NCI-H1092 (cell line): Measurements from ENCODE around the gene F2.

Experiments used
- DNase-seq: peaks from one replicate; lab custom pipeline; 2025; lab: John Stamatoyannopoulos, UW

The F2 gene

DNA sequence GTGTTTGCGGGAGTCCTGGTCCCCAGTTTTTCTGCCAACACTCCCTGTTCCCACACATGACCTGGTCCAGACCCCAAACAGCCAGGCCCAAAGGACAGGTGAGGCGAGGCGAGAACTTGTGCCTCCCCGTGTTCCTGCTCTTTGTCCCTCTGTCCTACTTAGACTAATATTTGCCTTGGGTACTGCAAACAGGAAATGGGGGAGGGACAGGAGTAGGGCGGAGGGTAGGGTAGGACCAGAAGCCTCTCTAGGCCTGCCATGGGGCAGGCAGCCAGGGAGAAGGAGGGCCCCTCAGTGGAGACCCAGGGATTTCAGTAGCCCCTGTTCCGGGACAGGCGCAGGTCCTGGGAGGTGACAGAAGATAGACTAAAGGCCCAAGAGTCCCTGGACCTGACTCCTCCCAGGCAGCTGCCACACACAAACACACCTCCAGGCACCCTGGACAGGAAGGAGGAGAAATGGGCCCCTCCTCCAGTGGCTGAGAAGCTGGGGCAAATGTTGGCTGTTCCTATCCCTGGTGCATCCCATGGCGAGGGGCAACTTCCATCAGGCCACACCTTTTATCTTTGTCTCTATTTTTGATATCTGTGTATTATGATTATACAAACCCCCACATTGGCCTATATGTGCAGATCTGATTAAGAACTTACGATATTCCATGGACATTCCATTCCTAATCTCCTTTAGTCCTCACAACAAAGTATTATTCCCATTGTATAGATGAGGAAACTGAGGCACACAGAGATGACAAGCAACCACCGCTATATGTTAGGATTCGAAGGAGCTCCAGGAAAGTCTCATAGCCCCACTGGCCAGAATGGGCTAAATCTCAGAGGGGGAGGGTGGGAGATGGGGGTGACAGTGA is 626 bp upstream of the F2 start:
- DNase-seq, result no peak

DNA sequence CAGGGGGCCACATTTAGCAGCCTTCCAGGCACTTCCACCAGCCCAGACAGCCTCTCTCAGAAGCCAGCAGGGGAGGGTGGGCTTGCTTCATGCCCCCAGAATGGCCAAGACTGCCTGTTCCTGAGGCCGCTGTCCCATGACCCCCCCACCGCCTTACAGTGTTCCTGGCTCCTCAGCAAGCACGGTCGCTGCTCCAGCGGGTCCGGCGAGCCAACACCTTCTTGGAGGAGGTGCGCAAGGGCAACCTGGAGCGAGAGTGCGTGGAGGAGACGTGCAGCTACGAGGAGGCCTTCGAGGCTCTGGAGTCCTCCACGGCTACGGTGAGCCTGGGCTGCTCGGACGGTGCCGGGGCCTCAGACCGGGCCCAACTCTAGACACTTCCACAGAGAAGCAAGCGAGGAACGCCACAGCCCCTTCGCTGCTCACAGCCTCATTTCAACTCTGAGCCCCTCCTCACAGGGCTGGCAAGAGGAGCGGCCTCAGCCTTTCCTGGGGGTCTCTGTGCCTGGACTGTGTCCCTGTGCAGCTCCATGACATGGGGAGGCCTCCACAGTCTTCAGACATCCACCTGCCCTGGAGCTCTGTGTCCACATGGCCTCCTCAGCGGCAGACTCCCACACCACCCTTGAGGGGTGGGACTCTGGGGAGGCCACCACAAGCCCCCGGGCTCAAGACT is 668 bp downstream of the F2 start:
- no peak for DNase-seq

DNA sequence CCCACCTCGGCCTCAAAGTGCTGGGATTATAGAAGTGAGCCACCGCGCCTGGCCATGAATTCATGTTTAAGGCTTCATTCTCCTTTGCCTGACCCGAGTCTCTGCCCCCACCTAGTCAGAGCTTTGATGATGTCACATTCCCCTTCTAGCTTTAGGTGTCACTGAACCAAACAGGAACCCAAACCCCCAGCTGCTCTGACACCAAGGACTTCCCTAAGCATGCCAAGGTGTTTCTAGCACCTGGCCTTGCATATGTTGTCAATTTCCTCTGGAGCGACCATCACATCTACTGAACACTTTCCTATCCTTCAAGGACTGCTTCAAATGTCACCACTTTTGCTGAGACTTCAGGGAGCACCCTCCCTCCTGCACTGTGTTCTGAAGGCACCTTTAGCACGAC is 2.3 kb downstream of the F2 start:
- no peak for DNase-seq

DNA sequence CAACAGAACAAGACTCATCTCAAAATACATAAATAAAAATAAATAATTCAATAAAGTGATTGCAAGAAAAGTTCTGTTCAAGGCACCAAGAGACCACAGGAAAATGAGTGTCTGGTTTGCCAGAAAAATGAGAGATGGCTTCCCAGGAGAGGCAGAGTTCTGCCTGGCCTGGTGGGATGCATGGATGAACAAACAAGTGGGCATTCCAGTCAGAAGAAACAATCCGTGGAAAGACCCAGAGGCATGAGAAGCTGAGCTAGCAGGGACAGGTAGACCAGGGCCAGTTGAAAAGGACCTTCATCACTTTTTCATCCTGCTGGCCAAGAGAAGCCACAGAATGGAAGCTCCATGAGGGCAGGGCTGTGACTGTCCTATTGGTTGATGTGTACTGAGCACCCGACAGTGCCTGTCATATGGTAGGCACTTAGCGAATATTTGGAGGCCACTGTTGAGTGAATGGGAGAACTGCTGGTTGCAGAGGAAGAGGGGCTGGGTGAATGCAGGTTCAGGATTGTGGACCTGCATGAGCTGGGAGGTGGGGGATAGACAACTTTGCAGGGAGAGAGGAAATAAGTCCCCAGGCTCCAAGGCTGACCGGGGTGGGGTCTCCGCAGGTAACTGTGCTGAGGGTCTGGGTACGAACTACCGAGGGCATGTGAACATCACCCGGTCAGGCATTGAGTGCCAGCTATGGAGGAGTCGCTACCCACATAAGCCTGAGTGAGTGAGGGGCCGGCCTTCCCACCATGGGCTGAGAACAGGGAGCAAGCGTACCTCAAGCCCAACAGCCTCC is 3.7 kb downstream of the F2 start:
- no peak for DNase-seq

DNA sequence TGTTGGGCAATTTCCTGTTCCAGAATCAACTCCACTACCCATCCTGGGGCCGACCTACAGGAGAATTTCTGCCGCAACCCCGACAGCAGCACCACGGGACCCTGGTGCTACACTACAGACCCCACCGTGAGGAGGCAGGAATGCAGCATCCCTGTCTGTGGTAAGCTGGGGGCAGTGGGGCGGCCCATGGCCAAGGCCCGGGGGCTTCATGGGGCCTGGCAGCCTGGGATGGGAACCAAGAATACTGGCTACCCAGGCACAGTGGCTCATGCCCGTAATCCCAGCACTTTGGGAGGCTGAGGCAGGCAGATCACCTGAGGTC is 4.3 kb downstream of the F2 start:
- DNase-seq, result no peak

DNA sequence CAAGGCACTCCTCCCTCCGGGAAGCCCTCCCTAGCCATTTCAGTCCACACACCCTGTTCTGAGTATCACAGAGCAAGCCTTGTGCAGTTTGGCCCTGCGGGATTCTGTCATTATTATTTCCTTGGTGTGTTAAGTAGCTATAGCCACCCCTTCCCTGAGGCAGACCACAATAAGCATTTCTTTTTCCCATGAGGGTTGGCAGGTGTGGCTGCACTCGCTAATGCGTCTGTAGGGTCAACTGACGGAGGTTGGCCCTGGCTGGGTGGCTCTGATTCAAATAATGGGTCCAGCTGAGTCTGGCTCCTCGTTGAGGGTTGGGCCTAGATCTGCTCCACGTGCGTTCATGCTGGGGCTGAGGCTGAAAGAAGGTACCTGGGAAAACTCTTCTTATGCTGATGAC is 5.1 kb downstream of the F2 start:
- no peak for DNase-seq

DNA sequence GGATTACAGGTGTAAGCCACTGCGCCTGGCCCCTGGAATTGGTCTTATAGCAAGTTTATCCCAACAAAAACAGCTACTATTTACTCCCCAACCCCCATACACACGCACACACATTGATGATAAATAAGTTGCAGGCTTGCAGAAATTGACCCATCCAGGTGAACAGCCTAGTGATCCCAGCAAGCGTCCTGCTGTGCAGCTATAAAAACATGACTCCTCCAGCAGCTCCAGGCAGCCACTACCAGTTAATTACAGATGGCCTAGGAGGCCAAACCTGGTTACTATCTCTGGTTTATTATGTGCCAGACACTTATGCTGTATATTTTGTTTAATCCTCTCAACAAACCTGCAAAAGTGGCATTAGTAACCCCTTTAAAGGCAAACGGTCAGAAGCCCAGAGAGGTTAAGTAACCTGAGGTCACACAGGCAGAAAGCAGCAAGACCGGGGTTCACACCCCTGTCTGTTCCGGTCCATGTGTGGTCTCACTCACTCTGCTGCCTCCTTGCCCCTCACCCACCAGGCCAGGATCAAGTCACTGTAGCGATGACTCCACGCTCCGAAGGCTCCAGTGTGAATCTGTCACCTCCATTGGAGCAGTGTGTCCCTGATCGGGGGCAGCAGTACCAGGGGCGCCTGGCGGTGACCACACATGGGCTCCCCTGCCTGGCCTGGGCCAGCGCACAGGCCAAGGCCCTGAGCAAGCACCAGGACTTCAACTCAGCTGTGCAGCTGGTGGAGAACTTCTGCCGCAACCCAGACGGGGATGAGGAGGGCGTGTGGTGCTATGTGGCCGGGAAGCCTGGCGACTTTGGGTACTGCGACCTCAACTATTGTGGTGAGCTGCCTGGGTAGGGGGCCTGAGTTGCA is 6.6 kb downstream of the F2 start:
- DNase-seq, result no peak

DNA sequence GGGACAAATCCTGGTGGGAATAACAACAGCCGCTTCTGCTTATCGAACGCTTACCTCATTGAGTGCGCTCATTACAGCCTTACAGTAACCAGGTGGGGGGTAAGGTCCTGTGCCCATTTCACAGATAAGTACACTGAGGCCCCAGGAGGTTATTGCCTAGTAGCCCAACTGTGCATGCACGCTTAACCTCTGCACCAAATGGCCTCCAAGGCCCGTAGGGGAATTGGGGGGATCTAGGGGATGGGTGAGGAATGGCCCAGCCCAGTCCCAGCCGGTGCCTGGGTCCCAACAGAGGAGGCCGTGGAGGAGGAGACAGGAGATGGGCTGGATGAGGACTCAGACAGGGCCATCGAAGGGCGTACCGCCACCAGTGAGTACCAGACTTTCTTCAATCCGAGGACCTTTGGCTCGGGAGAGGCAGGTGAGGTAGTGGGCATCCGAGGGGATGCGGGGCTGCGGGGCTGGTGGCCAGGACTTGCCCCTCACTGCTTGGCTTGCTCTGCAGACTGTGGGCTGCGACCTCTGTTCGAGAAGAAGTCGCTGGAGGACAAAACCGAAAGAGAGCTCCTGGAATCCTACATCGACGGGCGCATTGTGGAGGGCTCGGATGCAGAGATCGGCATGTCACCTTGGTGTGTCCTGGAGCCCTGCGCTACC is 7.3 kb downstream of the F2 start:
- no peak for DNase-seq

DNA sequence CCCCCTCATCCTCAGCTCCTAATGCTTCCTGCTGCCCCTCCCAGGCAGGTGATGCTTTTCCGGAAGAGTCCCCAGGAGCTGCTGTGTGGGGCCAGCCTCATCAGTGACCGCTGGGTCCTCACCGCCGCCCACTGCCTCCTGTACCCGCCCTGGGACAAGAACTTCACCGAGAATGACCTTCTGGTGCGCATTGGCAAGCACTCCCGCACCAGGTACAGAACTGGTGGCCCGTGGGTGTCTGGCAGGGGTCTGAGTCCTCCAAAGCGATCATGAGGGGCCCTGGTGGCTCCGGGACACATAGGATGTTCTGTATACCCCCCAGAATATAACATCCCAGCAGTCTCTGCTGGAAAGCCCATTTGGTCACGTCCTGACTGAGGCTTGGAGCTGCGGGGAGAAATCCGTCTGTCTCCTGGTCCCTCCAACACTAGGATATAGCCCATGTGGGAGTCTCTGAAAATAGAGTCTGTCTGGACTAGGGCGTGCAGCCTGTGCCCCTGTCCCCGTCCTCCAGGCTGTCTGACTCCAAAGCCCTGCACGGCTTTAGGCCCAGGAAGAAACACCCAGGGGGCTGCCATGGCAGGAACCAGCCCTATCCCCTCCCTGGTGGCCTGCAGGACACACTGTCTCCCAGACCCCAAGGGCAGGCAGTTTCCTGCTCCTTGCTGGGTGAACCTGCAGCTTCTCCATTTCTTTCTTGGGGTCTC is 9.1 kb downstream of the F2 start:
- no peak for DNase-seq

DNA sequence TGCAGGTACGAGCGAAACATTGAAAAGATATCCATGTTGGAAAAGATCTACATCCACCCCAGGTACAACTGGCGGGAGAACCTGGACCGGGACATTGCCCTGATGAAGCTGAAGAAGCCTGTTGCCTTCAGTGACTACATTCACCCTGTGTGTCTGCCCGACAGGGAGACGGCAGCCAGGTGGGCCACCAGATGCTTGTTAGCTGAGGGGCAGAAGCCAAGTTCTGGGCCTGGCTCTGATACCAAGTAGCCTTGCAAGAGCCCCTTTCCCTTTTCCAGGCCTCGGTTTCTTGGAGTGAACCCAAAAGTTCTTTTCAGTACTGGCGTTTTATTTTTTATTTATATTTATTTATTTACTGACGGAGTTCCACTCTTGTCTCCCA is 9.6 kb downstream of the F2 start:
- no peak for DNase-seq

DNA sequence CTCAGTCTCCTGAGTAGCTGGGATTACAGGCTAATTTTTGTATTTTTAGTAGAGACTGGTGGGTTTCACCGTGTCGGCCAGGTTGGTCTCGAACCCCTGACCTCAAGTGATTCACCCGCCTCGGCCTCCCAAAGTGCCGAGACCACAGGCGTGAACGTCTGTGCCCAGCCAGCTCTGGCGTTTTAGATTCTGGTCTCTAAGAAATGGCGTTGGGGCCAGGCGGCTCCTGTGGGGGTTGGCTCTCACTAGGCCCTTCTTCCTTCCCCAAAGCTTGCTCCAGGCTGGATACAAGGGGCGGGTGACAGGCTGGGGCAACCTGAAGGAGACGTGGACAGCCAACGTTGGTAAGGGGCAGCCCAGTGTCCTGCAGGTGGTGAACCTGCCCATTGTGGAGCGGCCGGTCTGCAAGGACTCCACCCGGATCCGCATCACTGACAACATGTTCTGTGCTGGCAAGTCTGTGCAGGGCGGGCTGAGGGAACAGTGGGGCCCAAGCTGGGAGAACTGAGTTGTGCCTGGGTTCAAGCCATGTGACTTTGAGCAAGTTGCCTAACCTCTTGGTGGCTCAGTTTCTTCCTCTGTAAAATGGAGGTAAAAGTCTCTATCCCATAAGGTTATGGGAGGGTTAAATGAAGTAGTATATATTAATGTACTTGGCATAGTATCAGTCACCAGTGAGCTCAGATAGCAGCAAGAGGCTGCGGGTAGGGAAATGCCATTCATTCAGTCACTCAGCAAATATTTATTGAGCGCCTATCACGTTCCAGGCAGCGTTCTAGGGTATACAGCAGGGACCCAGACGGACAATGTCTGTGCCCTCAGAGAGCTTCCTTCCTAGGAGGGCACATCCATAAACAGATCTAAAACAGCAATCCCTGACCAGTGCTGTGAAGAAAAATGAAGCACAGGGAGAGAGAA is 10.4 kb downstream of the F2 start:
- no peak for DNase-seq

DNA sequence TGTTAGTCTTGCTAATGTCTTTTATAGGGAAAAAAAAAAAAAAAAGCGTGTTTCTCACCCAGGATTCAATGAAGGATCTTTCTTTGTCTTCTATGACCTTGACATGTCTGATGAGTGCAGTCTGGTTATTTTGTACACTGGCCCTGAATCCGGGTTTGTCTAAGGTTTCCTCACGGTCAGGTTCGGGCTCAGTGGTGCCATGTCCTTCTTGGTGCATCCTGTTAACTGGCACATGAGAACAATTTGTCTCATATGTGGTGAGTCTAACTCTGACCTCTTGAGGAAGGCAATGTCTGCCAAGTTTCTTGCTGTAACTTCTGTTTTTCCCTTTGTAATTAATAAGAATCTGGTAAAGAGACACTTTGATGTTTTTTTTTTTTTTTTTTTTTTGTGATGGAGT is 12.5 kb downstream of the F2 start:
- DNase-seq, result no peak

DNA sequence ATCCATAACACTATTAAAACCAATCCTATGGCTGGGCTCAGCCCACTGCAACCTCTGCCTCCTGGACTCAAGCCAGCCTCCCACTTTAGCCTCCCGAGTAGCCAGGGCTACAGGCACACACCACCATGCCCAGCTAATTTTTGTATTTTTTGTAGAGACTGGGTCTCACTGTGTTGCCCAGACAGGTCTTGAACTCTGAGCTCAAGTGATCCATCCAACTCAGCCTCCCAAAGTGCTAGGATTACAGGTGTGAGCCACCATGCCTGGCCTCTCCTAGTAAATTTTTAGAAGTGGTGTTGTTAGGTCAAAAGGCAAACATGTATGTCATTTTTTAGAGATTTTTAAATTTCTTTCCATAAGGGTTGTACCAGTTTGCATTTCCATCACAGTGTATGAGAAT is 14.2 kb downstream of the F2 start:
- no peak for DNase-seq

DNA sequence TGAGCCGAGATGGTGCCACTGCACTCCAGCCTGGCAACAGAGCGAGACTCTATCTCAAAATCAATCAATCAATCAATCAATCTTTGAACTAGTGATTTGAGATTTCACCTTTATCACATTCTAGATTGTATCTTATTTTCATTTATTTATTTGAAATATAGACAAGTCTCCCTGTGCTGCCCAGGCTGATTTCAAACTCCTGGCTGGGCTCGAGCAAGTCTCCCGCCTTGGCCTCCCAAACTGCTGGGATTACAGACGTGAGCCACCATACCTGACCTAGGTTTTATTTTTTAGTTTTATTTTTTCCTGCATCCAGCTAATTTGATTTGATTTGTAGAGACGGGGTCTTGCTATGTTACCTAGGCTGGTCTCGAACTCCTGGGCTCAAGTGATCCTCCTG is 17.1 kb downstream of the F2 start:
- no peak for DNase-seq

DNA sequence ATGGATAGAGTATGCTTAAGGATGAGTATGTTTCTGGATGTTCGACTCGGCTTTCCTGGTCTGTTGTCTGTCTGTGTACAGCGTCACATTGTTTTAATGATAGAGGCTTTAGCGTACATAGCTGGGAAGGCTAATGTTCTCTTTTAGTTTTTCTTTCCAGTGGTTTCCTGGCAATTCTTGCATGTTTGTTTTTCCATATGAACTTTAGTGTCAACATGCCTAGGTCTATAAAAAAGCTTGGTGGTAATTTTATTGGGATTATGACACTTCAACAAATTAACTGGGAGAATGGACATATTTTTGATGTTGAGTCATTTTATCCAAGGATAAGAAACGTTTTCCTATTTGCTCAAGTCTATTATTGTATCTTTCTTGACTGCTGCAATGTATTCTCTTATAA is 17.6 kb downstream of the F2 start:
- DNase-seq, result no peak

DNA sequence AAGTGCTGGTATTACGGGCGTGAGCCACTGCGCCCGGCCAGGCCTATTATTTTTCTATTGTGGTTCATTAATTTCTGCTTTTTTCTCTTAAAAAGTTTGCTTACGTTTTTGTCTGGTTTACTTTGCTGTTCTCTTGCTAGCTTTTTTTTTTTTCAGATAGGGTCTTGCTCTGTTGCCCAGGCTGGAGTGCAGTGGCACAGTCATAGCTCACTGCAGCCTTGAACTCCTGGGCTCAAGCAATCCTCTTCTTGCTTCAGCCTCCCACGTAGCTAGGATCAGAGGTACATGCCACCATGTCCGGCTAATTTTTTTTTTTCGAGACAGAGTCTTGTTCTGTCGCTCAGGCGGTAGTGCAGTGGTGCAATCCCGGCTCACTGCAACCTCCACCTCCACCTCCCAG is 18.7 kb downstream of the F2 start:
- DNase-seq, result no peak

DNA sequence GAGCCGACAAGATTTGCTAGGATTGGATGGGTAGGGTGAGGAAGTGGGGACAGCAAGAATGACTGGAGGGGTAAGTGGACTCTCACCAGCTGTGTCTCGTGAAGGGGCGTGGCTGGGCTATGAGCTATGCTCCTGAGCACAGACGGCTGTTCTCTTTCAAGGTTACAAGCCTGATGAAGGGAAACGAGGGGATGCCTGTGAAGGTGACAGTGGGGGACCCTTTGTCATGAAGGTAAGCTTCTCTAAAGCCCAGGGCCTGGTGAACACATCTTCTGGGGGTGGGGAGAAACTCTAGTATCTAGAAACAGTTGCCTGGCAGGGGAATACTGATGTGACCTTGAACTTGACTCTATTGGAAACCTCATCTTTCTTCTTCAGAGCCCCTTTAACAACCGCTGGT is 19.9 kb downstream of the F2 start:
- DNase-seq, result no peak

DNA sequence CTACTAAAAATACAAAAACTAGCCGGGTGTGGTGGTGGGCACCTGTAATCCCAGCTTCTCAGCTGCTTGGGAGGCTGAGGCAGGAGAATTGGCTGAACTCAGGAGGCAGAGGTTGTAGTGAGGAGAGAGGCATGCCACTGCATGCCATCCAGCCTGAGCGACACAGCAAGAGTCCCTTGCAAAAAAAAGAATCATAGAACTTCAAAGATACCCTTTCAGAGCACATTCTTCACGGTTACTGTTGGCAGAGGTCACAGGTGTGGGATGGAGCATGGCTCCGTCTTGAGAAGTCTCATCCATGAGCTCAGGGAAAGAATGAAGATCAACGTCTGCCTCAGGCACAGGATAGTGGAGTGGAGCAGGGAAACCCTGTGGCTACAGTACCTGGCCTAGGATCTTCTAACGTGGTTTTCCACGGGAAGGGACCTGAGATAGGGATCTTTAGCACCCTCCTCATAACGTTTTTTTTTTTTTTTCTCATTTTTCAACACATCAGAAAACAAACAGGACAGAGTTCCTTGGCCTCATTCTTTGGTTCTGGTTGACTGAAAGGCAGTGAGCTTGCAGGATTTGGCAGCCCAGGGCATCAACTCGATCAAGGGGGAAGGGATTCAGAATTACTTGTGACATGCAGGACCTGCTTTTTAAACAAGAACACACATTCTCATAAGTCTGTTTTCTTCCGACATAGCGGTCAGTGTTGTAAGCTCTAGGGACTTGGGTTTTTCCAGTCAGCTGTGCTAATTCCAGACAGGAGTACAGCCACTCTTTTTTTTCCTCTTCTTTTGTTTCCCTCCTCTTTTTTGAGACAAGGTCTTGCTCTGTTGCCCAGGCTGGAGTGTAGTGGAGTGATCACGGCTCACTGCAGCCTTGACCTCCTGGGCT is 22.8 kb downstream of the F2 start:
- DNase-seq, result no peak

DNA sequence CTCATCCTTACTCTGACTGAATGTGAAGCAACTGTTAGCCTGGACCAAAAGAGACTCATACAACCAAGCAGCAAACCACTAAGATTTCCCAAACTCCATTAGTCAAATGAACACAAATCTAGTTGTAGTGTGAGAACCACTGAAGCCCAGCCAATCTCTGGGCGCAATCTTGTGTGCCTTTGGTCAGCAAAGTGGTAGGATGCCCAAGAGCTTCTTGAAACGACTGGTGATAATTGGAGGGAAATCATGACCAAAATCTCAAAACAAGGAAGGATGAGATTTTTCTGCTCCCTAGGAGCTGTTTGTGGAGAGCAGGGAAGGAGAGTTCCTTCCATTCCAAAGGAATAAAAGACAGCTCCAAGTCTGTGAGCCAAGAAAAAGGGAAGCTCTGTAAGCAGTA is 24.0 kb downstream of the F2 start:
- DNase-seq, result no peak
